SK-N-MC (cell line): ENCODE results near the gene URAD.

Experiments
- EZH2 ChIP-seq: fragments of 200-600 bp; sonication (generic); IDR thresholded peaks from one replicate; pipeline ENCODE4 v1.6.1; 2017; ENCODE audit warnings: antibody characterized with exemption
- FOXP2 ChIP-seq: optimal IDR thresholded peaks from 2 replicates; pipeline ENCODE3; 2011; ENCODE audit warnings: mild to moderate bottlenecking, moderate library complexity; ENCODE audit not compliant: insufficient read depth; ENCODE audit errors: extremely low read length, control extremely low read depth
- POLR2AphosphoS5 ChIP-seq: IDR thresholded peaks from 2 replicates; pipeline ENCODE4 v1.6.1; 2012; ENCODE audit warnings: mild to moderate bottlenecking, low read depth, low read length, borderline replicate concordance

- TF ChIP-seq EZH2 = no peak
- no peak for TF ChIP-seq POLR2AphosphoS5
- no peak for TF ChIP-seq FOXP2
These were observed 13.5 kb upstream of the URAD start for GRCh38 chr13:28001837-28002473.
